GM19043 (cell line): ENCODE measurements around the gene SPO11.

ENCODE experiments used
- ATAC-seq: cut with Tn5 transposase; IDR thresholded peaks from one replicate; pipeline ENCODE4 v1.9.1; 2021; ENCODE audit warnings: low read depth; ENCODE audit not compliant: unreplicated experiment

The SPO11 gene

DNA sequence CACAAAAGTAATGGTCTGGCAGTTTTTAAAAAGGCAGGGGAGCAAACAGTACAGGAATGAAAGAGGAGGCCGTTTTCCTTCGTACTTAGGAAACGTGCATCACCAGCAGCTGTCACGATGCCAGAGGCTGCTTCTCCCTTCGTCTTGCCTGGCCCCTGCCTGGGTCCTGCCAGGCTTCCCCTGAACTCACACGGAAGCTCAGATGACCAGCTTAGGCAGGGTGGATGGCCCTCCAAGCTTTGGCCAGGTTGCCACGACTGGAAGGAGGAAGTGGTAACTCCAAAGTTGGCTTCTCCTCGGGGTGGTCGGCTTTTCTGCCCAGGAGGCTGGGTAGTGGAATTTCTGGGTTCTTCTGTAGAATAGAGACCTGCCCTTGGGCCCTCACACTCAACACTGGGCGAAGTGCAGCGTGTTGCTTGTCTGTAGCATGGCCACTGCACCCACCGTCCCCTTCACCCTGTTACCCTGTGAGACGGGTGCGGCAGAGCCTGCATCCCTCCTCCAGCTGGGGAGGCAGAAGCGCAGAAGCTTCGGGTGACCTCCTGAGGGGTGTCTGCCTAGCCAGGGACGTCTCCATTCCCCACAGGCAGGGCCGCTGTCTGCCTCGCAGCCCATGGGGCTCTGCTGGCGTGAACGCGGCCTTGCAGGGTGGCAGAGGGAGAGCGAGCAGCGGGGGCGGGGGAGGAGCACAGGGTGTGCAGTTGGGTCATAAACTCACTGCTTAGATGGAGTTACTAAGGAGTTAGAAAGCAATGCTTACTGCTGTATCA is 43.2 kb downstream of the SPO11 start:
- no peak for ATAC-seq

DNA sequence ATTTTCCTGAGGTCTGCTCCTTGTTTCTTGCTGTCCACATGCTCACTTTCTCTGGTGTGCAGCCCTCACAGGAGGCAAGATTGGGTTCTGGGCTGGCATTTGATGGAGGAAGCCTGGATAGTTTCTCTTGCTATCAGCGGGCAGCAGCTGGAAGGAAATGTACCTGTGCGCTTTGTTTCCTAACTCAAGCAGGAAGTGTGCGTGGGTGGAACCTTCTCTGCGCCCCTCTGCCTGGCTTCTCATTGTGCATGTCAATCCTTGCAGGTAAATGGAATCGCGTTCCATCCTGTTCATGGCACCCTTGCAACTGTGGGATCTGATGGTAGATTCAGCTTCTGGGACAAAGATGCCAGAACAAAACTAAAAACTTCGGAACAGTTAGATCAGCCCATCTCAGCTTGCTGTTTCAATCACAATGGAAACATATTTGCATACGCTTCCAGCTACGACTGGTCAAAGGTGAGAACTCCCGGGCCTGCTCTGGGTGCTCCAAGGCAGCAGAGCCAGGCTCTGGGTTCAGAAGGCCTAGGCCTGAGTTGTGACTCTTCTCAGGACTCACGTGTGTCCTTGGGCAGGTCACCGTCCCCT is 44.8 kb downstream of the SPO11 start:
- no peak for ATAC-seq

DNA sequence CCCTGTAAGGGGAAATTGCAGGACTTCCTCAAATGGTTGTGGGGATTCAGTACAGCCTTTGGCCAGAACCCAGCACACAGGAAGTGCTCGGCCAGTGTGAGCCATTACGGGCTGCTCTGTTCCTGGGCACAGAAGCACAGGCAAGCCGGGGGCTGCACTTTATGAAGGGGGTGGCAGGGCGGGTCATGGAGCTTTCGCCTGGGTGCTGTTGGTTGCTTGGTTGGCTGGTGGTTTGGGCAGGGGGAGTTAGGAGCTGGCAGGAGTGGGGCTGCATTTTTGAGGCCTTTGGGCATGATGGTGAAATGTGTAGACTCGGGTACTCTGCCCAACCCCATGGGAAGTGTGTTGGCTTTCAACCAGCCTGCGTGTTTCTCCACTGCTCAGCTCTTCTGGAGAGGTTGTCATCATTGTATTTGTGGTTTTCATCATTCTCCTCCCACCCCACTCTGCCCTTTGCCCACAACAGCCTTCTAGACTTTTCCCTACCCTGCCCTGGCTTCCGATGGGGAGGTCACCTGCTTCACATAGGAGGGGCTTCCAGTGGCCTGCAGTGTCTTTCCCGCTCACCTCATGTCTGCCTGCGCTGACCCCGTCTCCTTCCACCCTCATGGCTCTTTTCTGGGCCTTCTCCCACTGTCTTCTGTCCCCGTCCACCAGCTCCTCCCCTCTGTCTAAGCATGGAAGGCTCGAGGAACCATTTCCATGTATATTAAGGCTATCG is 45.5 kb downstream of the SPO11 start:
- ATAC-seq, result no peak

DNA sequence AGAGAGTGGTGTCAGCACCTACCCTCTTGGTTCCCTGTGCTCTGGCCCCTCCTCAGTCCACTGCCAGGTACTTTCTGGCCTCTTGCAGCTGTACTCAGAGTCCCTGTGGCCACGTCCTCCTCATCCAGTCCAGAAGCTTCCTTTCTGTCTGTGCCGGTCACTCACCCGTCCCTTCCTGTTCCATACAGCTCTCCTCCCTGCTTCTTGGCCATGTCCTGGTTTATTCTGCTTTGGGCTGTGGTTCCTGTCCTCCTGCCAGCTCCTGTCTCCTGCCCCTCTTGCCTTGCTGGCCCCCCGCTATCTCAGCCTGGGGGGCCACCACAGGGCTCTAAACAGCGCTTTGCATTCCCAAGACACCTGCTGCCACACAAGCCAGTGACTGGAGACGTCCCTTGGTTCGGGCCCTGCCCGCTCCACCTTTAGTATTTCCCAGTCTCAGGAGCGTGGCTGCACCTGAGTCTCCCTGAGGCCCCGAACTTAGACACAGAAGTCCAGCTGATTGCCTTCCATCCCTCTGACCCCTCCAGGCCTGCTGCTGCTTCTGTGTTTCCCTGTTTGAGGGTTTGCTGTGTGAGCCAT is 46.1 kb downstream of the SPO11 start:
- ATAC-seq, result no peak

DNA sequence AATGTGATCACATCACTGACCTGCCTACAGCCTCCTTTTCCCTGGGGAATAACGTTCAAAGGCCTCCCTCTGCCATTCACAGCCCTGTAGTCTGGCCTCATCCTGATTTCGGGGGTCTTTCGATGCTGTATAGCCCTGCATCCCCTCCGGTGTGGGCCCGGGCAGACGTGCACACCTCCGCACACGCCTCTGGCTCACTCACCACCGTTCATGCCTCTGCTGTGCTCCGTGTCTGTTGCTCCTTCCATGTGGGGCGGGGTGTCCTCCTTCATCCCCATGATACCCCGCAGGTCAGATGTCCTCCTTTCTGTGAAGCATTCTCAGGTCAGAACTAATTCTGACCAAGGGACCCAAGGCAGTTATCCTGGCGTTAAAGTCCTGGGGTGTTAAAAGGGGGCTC is 47.7 kb downstream of the SPO11 start:
- no peak for ATAC-seq

DNA sequence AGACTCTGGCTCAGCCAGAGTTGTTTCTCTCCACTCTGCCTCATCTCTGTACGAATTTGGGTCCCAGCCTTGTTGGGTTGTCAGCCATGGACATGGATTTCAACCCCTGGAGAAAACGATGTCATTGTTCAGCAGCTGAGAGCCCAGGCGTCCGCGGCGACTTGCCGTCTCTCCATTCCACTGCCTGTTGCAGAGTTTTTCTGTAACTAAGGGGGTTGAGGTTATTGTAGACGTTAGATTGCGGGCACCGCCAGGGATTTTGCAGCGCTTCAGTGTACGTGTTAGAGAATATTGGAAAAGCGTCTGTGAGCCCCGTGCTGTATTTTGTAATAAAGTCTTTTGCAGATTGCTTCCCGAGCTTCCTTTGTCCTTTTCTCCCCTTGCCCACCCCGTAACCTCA is 48.5 kb downstream of the SPO11 start:
- no peak for ATAC-seq

DNA sequence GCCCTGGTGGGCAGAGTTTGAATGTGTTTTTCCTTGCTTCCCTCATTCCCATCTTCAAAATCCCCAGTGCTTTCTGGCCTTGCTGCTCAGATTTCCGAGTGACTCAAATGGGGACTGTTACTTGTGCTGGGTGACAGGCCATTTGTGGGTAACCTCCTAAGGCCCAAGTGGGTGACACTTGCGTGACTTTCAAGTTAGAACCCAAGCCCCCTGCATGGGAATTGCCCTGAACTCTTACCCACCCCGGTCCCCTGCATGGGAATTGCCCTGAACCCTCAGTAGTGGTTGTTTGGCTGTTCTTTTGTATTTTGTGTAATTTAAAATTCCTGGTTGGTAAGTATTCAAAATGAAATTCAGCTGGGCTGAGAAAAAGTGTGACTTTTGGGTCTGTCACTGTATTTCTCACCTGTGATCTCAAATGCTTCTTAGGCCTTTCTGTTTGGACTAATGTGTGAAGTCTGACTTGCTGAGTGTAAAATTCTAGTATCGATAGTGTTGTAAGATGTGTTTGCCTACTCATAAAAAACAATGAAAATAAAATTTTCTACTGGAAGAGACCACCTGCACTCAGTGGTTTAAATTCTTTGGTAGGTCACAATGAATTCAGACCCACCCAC is 49.2 kb downstream of the SPO11 start:
- no peak for ATAC-seq

DNA sequence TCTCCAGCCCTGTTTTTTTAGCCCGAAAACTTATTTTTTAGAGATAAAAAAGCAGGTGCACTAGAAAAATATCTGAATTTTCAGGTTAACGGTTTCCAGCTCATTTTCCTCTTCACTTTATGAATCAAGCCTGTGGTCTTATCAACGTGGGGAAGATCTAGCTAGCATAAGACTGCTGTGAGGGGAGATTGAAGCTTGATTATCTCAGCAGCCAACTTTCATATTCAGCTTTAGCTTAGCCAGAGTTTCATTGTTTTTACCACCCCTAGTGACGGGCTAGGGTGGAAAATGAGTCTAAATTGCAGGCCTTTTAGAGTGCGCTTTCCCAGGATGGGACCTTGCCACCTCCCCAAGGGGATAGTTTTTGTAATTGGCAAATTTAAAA is 49.7 kb downstream of the SPO11 start:
- no peak for ATAC-seq

DNA sequence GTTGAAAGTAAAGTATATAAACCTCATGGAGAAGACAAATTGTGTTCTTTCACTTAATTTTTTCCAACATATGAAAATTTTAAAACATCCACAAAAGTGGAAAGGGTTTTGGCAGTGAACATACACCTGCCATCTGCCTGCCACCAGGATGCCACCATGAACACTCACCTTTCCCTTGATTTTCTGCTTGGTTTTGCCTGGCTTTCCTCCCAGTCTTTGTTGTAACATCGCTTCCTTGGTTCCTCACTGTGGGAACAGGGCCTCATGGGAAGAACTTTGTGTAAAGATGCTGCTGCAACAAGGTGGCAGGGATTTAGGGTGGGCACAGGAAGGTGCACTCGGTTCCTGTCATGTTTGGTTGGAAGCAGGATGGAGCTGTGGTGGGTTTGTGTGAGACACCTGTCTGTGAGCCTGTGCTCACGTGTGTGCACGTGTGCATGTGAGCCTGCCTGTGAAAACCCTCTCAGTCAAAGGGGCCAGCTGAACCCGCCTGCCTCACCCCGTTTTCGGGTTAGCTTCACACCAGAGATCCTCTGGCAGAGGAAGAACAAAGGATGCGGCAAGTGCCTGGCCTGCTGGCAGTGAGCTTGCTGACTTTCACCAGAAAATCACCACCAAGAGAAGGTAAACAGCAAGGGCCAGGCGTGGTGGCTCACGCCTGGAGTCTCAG is 50.6 kb downstream of the SPO11 start:
- no peak for ATAC-seq

DNA sequence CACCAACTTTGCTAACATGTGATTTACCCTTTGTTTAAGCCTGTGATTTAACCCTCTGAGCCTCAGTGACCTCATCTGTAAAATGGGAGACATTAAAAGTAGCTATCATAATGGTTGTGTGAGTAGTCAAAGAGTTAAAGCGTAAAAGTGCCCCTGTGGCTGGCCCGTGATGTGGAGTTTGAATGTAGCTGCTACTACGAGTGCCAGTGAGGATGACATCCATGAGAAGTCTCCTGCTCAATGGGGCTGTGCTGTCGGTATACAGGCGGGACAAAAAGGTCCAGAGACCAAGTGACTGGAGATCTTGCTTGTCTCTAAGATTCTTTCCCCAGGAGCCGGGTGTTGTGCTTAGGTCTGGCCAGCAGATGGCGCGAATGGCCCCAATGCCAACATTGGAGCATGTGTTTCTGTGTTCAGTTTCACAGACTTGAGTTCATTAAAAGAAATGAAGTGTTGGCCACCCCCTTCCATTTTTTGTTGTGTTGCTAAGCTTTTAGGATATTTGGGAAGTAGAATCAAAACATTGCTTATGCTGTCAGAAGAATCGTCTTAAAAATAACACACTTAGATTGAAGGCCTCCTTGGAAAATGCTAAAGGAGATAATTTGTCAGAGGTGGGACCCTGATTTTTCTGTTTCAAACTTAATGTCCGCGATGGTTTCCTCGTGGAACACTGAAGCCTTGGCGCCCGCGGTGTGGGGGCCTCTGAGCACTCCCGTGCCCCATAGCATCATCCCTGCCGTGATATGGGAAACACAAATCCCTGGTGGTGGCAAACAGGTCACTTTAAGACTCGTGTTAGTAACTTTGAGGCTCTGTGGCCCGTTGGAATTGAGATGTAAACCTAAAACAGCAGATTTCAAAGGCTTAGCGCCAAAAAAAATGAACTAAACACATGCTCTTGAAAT is 52.2 kb downstream of the SPO11 start:
- ATAC-seq, result no peak

DNA sequence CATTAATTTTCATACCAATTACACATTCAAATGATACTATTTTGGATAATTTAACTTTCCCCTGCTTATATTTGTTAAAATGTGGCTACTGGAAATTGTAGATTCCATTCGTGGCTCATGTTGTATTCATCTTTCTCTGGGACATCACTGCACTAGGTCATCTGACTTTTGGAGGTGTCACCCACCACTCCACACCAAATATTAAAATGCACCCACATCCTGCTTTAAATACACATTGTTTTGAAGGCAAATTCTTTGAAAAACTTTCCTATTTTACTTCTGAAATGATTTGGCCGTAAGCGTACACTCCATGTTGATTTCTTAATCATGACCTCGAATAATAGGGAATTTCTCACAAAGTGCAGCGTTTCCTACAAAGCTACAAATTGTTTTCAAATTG is 52.9 kb downstream of the SPO11 start:
- ATAC-seq, result no peak

DNA sequence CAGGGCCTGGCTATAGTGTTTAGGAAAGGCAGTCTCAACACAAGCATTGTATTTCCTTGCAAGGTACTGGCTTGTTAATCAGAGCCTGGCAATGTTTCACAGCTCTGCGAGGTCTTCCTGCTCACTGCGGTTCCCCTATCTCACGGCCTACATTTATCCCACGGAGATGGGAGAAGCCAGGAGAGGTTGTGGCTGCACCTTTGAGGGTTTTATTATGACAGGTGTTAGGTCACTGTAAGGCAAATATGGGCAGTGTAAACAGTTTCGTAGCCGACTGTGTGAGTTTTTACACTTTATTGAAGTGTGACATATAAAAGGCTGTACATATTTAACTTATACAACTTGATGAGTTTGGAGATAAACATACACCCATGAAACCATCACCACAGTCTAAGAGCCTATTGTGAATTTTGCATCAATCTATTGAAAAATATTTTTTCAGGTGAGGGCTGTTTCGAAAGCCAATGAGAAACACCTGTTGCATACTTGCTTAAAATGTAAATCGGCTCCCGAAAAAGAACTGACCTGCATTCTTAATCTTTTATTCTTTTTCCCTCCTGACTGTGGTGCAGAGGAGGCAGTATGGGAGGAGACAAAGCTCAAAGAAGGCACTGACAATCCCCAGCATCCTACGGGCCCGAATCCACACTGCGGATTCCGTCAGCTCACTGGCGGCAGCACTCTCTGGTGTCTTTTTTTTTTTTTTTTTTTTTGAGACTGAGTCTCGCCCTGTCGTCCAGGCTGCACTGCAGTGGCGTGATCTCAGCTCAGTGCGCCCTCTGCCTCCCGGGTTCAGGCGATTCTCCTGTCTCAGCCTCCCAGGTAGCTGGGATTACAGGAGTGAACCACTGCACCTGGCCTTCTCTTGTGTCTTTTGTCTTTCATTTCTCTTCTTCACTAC is 54.1 kb downstream of the SPO11 start:
- no peak for ATAC-seq

DNA sequence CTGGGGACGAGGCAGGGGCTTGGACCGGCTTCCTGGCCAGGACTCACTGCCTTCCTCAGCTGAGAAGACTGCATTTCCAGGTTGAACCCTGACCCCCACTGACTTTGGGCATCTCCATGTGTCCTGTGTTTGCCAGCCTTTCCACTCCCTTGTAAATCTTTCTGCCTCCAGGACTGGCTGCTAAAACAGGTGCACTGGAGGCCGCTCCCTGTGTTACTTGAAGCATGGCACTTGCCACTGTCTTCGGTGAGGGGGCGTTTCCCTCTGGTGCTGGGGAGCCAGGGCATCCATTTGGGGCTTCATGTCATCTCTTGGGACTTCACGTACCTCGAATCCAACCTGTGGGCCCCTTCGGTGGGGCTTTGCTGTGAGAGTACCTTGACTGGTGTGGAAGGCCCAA is 54.9 kb downstream of the SPO11 start:
- ATAC-seq, result no peak

DNA sequence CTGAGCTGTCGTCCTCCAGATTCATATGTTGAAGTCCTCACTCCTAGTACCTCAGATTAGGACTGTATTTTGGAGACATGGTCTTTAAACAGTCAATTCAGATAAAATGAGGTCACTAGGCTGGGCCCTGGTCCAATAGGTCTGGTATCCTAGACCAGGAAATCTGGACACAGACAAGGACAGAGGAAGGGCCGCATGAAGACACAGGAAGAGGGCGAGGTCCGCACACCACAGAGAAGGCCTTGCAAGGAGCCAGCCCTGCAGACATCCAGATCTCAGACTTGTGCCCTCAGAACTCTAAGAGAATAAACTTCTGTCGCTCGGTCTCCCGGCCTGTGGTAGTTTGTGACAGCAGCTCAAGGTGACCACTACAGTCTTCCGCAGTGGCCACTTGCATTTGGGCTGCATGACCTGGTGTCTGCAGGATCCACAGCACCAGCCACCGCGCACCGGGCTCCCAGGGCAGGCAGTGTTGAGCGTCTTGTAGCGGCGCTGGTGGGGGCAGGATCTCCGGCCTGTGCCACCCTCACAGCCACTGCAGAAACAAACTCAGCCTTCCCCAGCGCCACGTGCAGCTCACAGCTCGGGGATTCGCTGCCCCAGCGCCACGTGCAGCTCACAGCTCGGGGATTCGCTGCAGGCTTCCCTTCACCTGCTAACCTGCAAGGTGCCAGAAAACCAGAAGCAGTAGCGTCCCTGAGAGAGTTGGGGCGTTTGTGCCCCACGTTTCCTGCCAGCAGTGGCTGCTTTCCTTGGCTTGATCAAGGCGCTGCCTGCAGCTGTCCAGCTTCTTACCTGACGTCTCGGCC is 55.6 kb downstream of the SPO11 start:
- no peak for ATAC-seq

DNA sequence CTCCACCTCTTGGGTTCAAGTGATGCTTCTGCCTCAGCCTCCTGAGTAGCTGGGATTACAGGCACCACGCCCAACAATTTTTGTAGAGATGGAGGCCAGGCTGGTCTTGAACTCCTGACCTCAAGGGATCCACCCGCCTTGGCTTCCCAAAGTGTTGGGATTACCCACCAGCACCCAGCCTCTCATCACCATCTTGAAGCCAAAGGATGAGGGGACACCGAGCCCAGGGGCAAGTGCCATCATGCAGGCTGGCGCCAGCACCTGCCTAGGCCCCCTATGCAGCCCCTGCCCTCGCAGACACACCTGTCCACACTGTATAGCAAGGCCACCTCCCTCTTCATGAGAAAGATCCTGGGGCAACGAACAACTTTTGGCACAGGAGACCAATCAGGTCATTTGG is 56.3 kb downstream of the SPO11 start:
- no peak for ATAC-seq

DNA sequence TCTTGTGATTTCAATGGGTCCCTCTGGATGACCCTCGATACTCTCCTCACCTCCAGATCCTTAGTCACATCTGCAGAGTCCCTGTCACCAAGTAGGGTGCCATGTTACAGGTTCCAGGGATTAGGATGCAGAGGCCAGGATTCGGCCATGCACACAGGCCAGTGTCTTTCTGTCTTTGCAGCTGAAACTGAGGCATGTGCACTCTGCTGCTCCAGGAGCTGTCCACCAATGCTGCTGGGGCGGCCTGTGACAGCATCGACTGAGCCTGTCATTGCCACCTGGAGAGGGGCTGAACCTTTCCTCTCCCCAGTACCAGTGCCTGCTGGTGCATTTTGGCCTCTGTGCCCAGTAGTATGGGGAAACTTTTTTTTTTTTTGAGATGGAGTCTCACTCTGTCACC is 57.2 kb downstream of the SPO11 start:
- ATAC-seq, result no peak

DNA sequence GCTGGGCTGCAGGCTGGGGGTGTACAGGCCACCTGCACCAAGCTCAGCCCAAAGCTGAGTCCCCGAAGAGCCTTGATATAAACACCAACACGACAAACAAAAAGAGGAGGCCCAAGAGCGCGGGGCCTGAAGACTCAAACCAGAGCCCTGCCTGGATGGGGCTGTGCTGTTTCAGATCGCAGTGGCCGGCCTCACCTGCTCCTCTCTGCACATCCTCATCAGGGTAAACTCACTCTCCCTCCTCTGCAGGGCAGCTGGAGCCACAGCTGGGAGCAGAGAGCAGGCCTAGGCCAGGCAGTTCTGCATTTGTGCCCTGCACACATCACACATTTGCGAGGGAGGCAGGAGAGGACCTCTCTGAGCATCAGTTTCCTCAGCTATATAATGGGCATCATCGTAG is 57.9 kb downstream of the SPO11 start:
- ATAC-seq, result no peak

DNA sequence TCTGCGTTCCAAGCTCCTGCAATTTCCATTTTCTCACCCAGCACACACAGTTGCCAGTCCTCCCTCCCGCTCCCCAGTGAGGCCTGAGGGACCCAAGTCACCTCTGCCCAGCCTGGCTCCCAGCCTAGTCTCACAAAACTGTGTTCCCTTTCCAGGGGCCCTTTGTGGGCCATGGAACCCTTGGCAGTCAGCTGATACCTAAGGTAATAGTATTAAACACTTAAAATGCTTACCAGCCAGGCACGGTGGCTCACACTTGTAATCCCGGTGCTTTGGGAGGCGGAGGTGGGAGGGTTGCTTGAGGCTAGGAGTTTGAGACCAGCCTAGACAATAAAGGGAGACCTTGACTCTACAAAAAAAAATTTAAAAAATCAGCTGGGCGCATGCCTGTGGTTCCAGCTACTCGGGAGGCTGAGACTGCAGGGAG is 58.4 kb downstream of the SPO11 start:
- no peak for ATAC-seq
